NCI-H1417 (cell line): ENCODE data around the gene EME1.

Experiments
- DNase-seq, 3 experiments: peaks; one replicate each; lab custom pipeline; 2025; lab: John Stamatoyannopoulos, UW

The EME1 gene

GRCh38 chr17:50363217-50364060 lies 9.6 kb upstream of the EME1 start:
- peak in 2 of 3 experiments; percentile 21 to 39 for DNase-seq

- no peak for DNase-seq
Measured at GRCh38 chr17:50364061-50364458, 9.0 kb upstream of the EME1 start.

- no peak for DNase-seq
Measured at GRCh38 chr17:50364715-50365114, 8.3 kb upstream of the EME1 start.

- no peak for DNase-seq
Measured at GRCh38 chr17:50365165-50365564, 7.9 kb upstream of the EME1 start.

GRCh38 chr17:50365649-50366393 lies 7.2 kb upstream of the EME1 start:
- no peak for DNase-seq

- no peak for DNase-seq
Measured at GRCh38 chr17:50367401-50367800, 5.6 kb upstream of the EME1 start.

GRCh38 chr17:50370052-50370451 lies 3.0 kb upstream of the EME1 start:
- DNase-seq = no peak

- no peak for DNase-seq
Measured at GRCh38 chr17:50371526-50371925, 1.5 kb upstream of the EME1 start.

- DNase-seq = no peak
Measured at GRCh38 chr17:50372222-50372757, 739 bp upstream of the EME1 start.

GRCh38 chr17:50373705-50374104 lies 676 bp downstream of the EME1 start:
- no peak for DNase-seq

- peak in 2 of 3 experiments; percentile 49 to 73 for DNase-seq
Measured at GRCh38 chr17:50375858-50376538, 3.0 kb downstream of the EME1 start.

- DNase-seq = no peak
Measured at GRCh38 chr17:50379351-50380132, 6.5 kb downstream of the EME1 start.

- DNase-seq = no peak
Measured at GRCh38 chr17:50380369-50381259, 7.6 kb downstream of the EME1 start.

- no peak for DNase-seq
Measured at GRCh38 chr17:50381260-50381815, 8.3 kb downstream of the EME1 start.

GRCh38 chr17:50381920-50382319 lies 8.9 kb downstream of the EME1 start:
- DNase-seq = peak in 1 of 3 experiments; percentile 39

- no peak for DNase-seq
Measured at GRCh38 chr17:50382931-50383330, 9.9 kb downstream of the EME1 start.

GRCh38 chr17:50386510-50386909 lies 13.5 kb downstream of the EME1 start:
- no peak for DNase-seq

- DNase-seq = no peak
Measured at GRCh38 chr17:50388728-50389127, 15.7 kb downstream of the EME1 start.

GRCh38 chr17:50389534-50389933 lies 16.5 kb downstream of the EME1 start:
- no peak for DNase-seq

- DNase-seq = no peak
Measured at GRCh38 chr17:50392621-50393020, 19.6 kb downstream of the EME1 start.
